T-cell (primary cell): ENCODE measurements around the gene OR2W1. TPM values are rescaled to one million over a fixed set of nuclear protein-coding genes. Genes with fewer than 3 reads are reported as not detected.
A peak's percentile ranks its signal among the peaks of the same experiment; 100 is the strongest.

ENCODE experiments used
- ATAC-seq, 4 experiments: fragments of 200-7000 bp in 3 of 4; fragments of 150-1000 bp in 1 of 4; cut with Tn5 transposase; replicated peaks in 1 of 4; 1 replicate in 3 of 4; 2 replicates in 1 of 4; pipeline ENCODE4 v1.10.0; 2021; ENCODE audit warnings: moderate library complexity in 3 of 4, mild to moderate bottlenecking in 2 of 4, moderate number of reproducible peaks in 1 of 4
- CTCF ChIA-PET, 2 donors: fragments of 300-600 bp; sonication (Branson Sonifier 250); formaldehyde crosslinking; loops; one replicate each; lab custom pipeline; 2022; ENCODE audit warnings: antibody characterized with exemption in 2 of 2; lab: Charles Lee
- POLR2A ChIA-PET, 2 donors: fragments of 300-600 bp; sonication (Branson Sonifier 250); formaldehyde crosslinking; loops; one replicate each; lab custom pipeline; 2022; ENCODE audit warnings: antibody characterized with exemption in 2 of 2; lab: Charles Lee
- DNase-seq, 35 experiments: peaks; one replicate each; pipeline versions ENCODE4 v3.0.0 to v3.0.0-alpha.2; 2013 to 2023
- H3K27ac ChIP-seq: one replicate; pipeline ENCODE4 v1.5.1; 2013; ENCODE audit warnings: low read length
- H3K27me3 ChIP-seq, 2 experiments: replicated peaks in 1 of 2; 1 replicate in 1 of 2; 2 replicates in 1 of 2; pipeline versions ENCODE4 v1.6.1 to v1.7.0; 2013; ENCODE audit warnings: low read length in 1 of 2, mixed read lengths in 1 of 2; ENCODE audit not compliant: control insufficient read depth in 2 of 2, insufficient read depth in 2 of 2; ENCODE audit errors: extremely low read depth in 1 of 2
- H3K36me3 ChIP-seq, 2 donors: 1 replicate in 1 of 2; 2 replicates in 1 of 2; pipeline versions ENCODE4 v1.6.1 to v1.7.0; 2013; ENCODE audit warnings: low read length in 1 of 2; ENCODE audit not compliant: control insufficient read depth in 2 of 2, insufficient read depth in 1 of 2; ENCODE audit errors: extremely low read depth in 1 of 2
- H3K4me1 ChIP-seq, 2 experiments: 1 replicate in 1 of 2; 2 replicates in 1 of 2; pipeline versions ENCODE4 v1.6.1 to v1.7.0; 2013; ENCODE audit warnings: low read length in 2 of 2, mixed read lengths in 1 of 2; ENCODE audit not compliant: insufficient read depth in 2 of 2, control insufficient read depth in 1 of 2; ENCODE audit errors: extremely low read depth in 1 of 2
- H3K4me3 ChIP-seq, 2 donors: 1 replicate in 1 of 2; 2 replicates in 1 of 2; pipeline versions ENCODE4 v1.5.1 to v1.7.0; 2013; ENCODE audit warnings: mild to moderate bottlenecking in 2 of 2, low read length in 1 of 2, moderate library complexity in 1 of 2; ENCODE audit not compliant: control insufficient read depth in 1 of 2; ENCODE audit errors: extremely low read depth in 1 of 2
- H3K9me3 ChIP-seq: 2 replicates; pipeline ENCODE4 v1.7.0; 2013
- H3K27ac Mint-ChIP-seq, 2 donors: one replicate each; pipeline ENCODE4 v1.8.0; 2020 to 2021; ENCODE audit warnings: mild to moderate bottlenecking in 2 of 2, mixed read lengths in 2 of 2
- H3K27me3 Mint-ChIP-seq, 2 donors: one replicate each; pipeline ENCODE4 v1.8.0; 2021 to 2022; ENCODE audit warnings: mixed read lengths in 2 of 2
- H3K36me3 Mint-ChIP-seq: one replicate; pipeline ENCODE4 v1.8.0; 2021; ENCODE audit warnings: mixed read lengths
- H3K4me1 Mint-ChIP-seq, 3 donors: one replicate each; pipeline ENCODE4 v1.8.0; 2020 to 2022; ENCODE audit warnings: mixed read lengths in 3 of 3, mild to moderate bottlenecking in 1 of 3
- H3K4me3 Mint-ChIP-seq, 3 donors: one replicate each; pipeline ENCODE4 v1.8.0; 2020 to 2022; ENCODE audit warnings: mild to moderate bottlenecking in 3 of 3, mixed read lengths in 3 of 3, moderate library complexity in 3 of 3
- H3K9me3 Mint-ChIP-seq, 3 donors: one replicate each; pipeline ENCODE4 v1.8.0; 2020 to 2022; ENCODE audit warnings: mixed read lengths in 3 of 3
- WGBS: methylation state at CpG from one replicate; pipeline ENCODE4 v1.1.5; 2013; ENCODE audit warnings: missing lambda C conversion rate; ENCODE audit not compliant: insufficient coverage; 5-methylcytosine and 5-hydroxymethylcytosine counted together
- total RNA-seq, 35 experiments: library from RNA in 6 of 35; stranded (reverse) in 6 of 35; fragments of 120-200 nt in 1 of 35; gene quantifications; one replicate each; pipeline versions ENCODE4 v1.2.1 to v1.2.4 and lab custom pipeline; 2013 to 2026

Gene OR2W1
- total RNA-seq, 5 donors from 2014 or later (not counting 1 experiment from before 2014, with no cell fraction given) = not detected

DNA sequence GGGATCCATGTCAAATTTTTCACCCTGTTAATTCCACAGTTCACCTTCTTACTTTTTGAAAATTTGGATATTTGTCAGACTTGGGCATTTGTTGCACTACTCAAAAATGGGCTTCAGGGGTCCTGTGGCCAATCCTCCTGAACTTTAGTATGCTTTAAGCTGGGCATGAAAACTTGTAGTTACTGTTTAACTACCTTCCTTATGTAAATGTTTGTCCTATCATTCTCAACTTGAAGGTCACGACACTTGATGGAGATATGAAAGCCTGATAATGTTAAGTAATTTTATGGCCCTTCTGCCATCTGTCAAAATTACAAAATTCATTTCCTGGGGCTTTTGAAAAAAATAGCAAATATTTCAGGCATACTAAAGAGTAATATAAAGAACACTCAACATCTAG is 35.6 kb downstream of the OR2W1 start:
- WGBS = no CpG with 5 or more reads among the region's 1 CpG
- Histone ChIP-seq H3K4me3 (no peak overlapping the region), H3K4me1 (peaks cover 2 to 12% of the 10 kb centered on the region in 2 experiments), H3K27me3 (peaks cover 8 to 19% of the 10 kb centered on the region in 2 experiments), H3K36me3 (no peaks in the 10 kb centered on the region), H3K27ac (no peak overlapping the region), H3K9me3 (peaks cover 8% of the 10 kb centered on the region)
- ATAC-seq (no peak), DNase-seq (no peak)
- H3K27ac Mint-ChIP-seq = no peak overlapping the region
- peaks cover 4 to 33% of the 10 kb centered on the region in 2 donors for H3K27me3 Mint-ChIP-seq
- H3K4me3 Mint-ChIP-seq = no peak overlapping the region
- no peaks in the 10 kb centered on the region for H3K36me3 Mint-ChIP-seq
- ChIA-PET POLR2A (no interaction called here), CTCF (interaction anchor here in 1 of 2 donors (0.6 to 1.3 kb wide), 2 partner anchors 17 to 135 kb away, joined by 3 read pairs; no protein-coding TSS in a partner anchor)
- H3K4me1 Mint-ChIP-seq = peaks cover 25 to 35% (median 30%) of the 10 kb centered on the region in 3 donors
- peaks cover 0 to 5% (median 0%) of the 10 kb centered on the region in 3 donors for H3K9me3 Mint-ChIP-seq

DNA sequence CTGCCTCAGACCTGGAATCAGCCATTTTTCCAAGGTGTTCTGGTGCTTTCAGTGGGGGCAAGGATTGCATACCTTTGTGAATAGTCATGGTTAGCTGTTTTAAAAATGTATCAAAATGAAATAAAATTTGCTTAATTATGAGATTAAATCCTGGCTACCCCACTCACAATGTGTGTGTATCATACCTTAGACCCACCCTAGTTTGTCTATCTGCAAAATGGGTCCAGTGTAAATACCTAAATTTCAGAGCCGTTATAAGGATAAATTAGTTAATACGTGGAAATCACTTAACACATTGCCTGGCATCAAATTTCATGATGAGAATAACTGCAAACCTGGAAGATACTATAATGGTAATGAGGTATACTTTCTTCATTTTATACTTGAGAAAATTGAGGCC is 36.9 kb downstream of the OR2W1 start:
- Mint-ChIP-seq H3K36me3 (no peaks in the 10 kb centered on the region), H3K27me3 (peaks cover 4 to 23% of the 10 kb centered on the region in 2 donors), H3K9me3 (peaks cover 0 to 5% (median 0%) of the 10 kb centered on the region in 3 donors), H3K27ac (no peak overlapping the region), H3K4me3 (no peak overlapping the region), H3K4me1 (peaks cover 25 to 35% (median 30%) of the 10 kb centered on the region in 3 donors)
- ATAC-seq (no peak), DNase-seq (no peak)
- Histone ChIP-seq H3K36me3 (no peaks in the 10 kb centered on the region), H3K9me3 (peaks cover 8% of the 10 kb centered on the region), H3K27ac (no peak overlapping the region), H3K27me3 (peaks cover 8 to 19% of the 10 kb centered on the region in 2 experiments), H3K4me3 (no peak overlapping the region), H3K4me1 (peaks cover 2 to 12% of the 10 kb centered on the region in 2 experiments)
- no CpG with 5 or more reads among the region's 2 CpGs for WGBS
- CTCF ChIA-PET = no interaction called here
- POLR2A ChIA-PET = no interaction called here

DNA sequence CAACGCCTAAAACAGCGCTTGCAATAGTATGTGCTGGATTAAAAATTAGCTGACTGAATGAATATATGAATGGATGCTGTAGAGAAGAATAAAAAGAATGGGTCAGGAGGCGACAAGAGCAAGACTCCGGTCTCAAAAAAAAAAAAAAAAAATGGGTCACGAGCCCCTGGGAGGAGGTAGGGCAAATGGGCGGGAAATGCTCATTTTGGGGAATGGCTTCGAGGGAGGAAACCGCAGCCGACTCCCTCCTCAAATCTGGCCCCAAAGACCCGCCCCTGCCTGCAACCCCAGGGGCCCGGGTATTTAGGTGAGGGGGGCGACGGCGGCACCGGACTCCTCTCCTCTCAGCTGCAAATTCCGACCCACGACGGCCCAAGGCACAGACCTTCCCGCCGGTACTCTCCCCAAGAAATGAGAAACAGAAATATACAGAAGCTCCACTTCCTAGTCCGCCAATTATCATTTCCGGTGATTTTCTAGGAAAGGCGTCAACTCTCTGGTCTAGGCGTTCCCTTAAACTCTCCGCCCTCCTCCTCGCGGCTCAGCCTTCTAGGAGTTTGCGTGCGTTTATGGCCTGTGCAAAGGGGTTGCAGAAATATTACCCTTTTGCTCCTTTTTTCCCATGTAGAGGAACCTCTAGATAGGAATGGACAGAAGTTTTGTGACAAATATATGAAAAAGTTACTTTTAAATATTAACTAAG is 39.6 kb downstream of the OR2W1 start, which contains the start of gene ZNF311:
Gene ZNF311 (minus strand): TSS at position 133 of the 703 bp plus-strand sequence. CDS start 1,361 bp downstream, outside the sequence.
- Histone ChIP-seq H3K27ac (no peak within 1 kb of the TSS), H3K27me3 (peaks cover 2 to 12% of the 10 kb centered on the region in 2 experiments), H3K9me3 (peaks cover 2% of the 10 kb centered on the region), H3K36me3 (no peaks in the 10 kb centered on the region), H3K4me1 (peaks cover 0 to 7% of the 10 kb centered on the region in 2 experiments), H3K4me3 (peak within 1 kb of the TSS; percentile 58 to 61)
- Mint-ChIP-seq H3K4me1 (peaks cover 16 to 22% (median 20%) of the 10 kb centered on the region in 3 donors), H3K9me3 (peaks cover 0 to 5% (median 0%) of the 10 kb centered on the region in 3 donors), H3K4me3 (peak within 1 kb of the TSS; percentile 86 to 92 (median 92)), H3K27me3 (peaks cover 2 to 13% of the 10 kb centered on the region in 2 donors), H3K27ac (peak within 1 kb of the TSS; percentile 79 to 87), H3K36me3 (no peaks in the 10 kb centered on the region)
- peak in 7 of 35 experiments; percentile 21 to 61 (median 29) for DNase-seq
- peak; percentile 69 to 98 (median 96) for ATAC-seq
- CTCF ChIA-PET = interaction anchor here in 1 of 2 donors (0.9 kb wide), 1 partner anchor 167 kb away, joined by 3 read pairs; no protein-coding TSS in a partner anchor
- POLR2A ChIA-PET = no interaction called here
- 25% methylated on average over 8 of the region's 29 CpGs for WGBS

DNA sequence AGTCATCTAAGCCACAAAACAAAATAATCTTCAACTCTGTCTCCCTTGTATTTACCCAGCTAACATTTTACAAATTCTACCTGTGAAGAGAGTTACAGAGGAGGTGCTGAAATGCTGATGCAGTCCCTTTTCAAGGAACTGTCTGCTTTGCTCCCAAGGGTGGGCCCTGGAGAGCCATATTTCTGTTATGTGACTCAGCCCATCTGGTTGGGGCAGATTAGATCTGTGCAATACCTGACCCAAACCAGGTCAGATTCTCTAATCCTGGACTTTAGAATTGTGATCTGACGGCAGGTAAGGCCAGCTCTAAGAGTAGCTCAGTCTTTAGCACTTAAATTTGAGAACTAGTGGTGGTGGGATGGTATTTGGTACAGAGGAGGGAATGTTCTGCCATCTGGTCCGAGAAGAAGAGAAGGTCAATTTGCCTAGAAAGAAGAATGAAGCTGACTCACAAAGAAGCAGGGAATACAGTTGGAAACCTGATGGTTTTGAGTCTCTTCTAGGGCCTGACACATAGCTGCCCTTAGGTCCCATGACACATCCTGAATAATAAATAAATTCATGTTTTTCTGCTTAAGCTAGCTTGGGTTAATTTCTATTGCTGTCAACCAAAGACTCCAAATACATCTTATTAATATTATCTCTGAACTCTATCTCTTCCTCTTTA is 48.0 kb downstream of the OR2W1 start:
- H3K27ac Mint-ChIP-seq = no peak overlapping the region
- H3K9me3 Mint-ChIP-seq = no peaks in the 10 kb centered on the region
- no peak overlapping the region for H3K4me3 Mint-ChIP-seq
- Histone ChIP-seq H3K9me3 (no peaks in the 10 kb centered on the region), H3K4me1 (no peaks in the 10 kb centered on the region), H3K27ac (no peak overlapping the region), H3K27me3 (peaks cover 0 to 4% of the 10 kb centered on the region in 2 experiments), H3K36me3 (no peaks in the 10 kb centered on the region), H3K4me3 (no peak overlapping the region)
- ATAC-seq = no peak
- 86% methylated on average over 2 of the region's 2 CpGs for WGBS
- ChIA-PET CTCF (interaction anchor here (1.3 to 1.6 kb wide), 2 partner anchors 14 to 160 kb away, joined by 3 to 4 read pairs; no protein-coding TSS in a partner anchor), POLR2A (interaction anchor here in 1 of 2 donors (0.5 kb wide), 1 partner anchor 1125 kb away, joined by 3 read pairs; a partner anchor contains a TSS)
- H3K36me3 Mint-ChIP-seq = no peaks in the 10 kb centered on the region
- H3K4me1 Mint-ChIP-seq = no peaks in the 10 kb centered on the region
- DNase-seq = no peak
- H3K27me3 Mint-ChIP-seq = peaks cover 7 to 8% of the 10 kb centered on the region in 2 donors

DNA sequence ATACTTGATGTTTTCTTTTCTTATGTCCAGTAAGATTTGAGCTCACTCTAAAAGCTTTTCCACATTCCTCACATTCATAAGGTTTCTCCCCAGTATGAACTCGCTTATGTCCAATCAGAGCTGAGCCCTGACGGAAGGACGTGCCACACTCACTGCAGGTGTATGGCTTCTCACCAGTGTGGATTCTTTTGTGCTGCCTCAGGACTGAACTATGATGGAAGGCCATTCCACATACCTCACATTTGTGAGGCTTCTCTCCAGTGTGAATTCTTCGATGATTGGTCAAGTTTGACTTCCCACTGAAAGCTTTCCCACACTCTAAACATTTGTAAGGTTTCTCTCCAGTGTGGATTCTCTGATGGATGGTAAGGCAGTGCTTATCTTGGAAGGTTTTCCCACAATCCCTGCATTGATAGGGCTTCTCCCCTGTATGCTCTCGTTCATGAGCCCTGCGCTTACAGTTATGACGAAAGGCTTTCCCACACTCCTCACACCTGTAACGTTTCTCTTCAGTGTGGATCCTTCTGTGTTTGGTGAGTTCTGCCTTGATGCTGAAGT is 49.8 kb downstream of the OR2W1 start:
- no peaks in the 10 kb centered on the region for H3K4me1 ChIP-seq
- no peak overlapping the region for H3K4me3 ChIP-seq
- Mint-ChIP-seq H3K27me3 (peaks cover 7 to 8% of the 10 kb centered on the region in 2 donors), H3K4me3 (no peak overlapping the region), H3K27ac (no peak overlapping the region), H3K9me3 (no peaks in the 10 kb centered on the region), H3K4me1 (no peaks in the 10 kb centered on the region), H3K36me3 (no peaks in the 10 kb centered on the region)
- no peaks in the 10 kb centered on the region for H3K36me3 ChIP-seq
- no peak for DNase-seq
- ATAC-seq = no peak
- WGBS = 90% methylated on average over 3 of the region's 8 CpGs
- no peak overlapping the region for H3K27ac ChIP-seq
- H3K27me3 ChIP-seq = peaks cover 0 to 4% of the 10 kb centered on the region in 2 experiments
- CTCF ChIA-PET = no interaction called here
- POLR2A ChIA-PET = no interaction called here
- no peaks in the 10 kb centered on the region for H3K9me3 ChIP-seq
